Vagina (tissue), 2 donors: ENCODE data around the gene KCNH1.

Experiments
- CTCF ChIP-seq, 3 experiments: fragments of 450-650 bp in 2 of 3; fragments of 200-600 bp in 1 of 3; sonication (generic) in 1 of 3; IDR thresholded peaks; one replicate each; pipeline ENCODE4 v1.5.1; 2017 to 2019; ENCODE audit warnings: antibody characterized with exemption in 3 of 3, mild to moderate bottlenecking in 2 of 3, moderate library complexity in 2 of 3
- POLR2A ChIP-seq, 2 donors: fragments of 450-650 bp; IDR thresholded peaks; one replicate each; pipeline ENCODE4 v1.6.1; 2017; ENCODE audit warnings: antibody characterized with exemption in 2 of 2, mild to moderate bottlenecking in 2 of 2, moderate library complexity in 2 of 2
- POLR2AphosphoS5 ChIP-seq, 2 donors: sonication (generic); formaldehyde crosslinking; IDR thresholded peaks; one replicate each; pipeline ENCODE4 v1.9.0; 2017; ENCODE audit warnings: antibody characterized with exemption in 2 of 2, mild to moderate bottlenecking in 2 of 2, low read depth in 1 of 2; ENCODE audit not compliant: insufficient read depth in 1 of 2

GRCh38 chr1:211088156-211088555 lies 45.8 kb downstream of the KCNH1 start:
- TF ChIP-seq CTCF (IDR thresholded peaks at IDR 0.05) (no peak), POLR2A (IDR thresholded peaks at IDR 0.05) (no peak), POLR2AphosphoS5 (IDR thresholded peaks at IDR 0.05; ENCODE audit: insufficient read depth in 1 of 2, low read depth in 1 of 2) (no peak)
